ENCODE measurements around the gene NGEF. TPM values are rescaled to one million over a fixed set of nuclear protein-coding genes. Genes with fewer than 3 reads are reported as not detected.

Gene NGEF
- total RNA-seq, 1 donor from 2014 or later, result 0.16 TPM

DNA sequence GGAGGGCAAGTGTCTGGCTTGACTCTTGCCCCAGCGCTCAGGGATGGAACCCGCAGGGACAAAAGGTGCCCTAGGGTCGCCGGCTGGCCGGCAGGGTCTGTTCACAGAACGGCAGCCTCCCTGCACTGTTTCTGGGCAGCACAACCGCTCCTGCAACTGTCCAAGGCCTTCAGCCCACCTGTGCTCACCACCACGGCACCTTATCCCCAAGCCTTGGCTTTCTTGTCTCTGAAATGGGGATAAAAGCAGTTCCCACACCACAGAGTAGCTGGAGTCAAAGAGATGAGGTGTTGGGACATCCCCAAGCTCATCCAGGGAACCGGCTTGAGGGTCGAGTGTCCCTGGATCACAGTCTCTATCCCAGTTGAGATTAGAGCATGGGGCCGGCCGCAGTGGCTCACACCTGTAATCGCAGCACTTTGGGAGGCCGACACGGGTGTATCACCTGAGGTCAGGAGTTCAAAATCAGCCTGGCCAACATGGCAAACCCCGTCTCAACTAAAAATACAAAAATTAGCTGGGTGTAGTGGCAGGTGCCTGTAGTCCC lies 138.3 kb downstream of the NGEF start:
- H3K9ac ChIP-seq (ENCODE audit: low read length), result no peak overlapping the region
- no peak overlapping the region for H3K4me2 ChIP-seq (ENCODE audit: low read length)
- peaks cover 1% of the 10 kb centered on the region for H3K4me1 Mint-ChIP-seq (ENCODE audit: low read depth, unreplicated experiment)
- H4K20me1 ChIP-seq (ENCODE audit: insufficient read depth, low read length), result no peaks in the 10 kb centered on the region
- no peak overlapping the region for H3K4me3 Mint-ChIP-seq (ENCODE audit: unreplicated experiment)
- TF ChIP-seq EZH2 (IDR thresholded peaks at IDR 0.05; ENCODE audit: insufficient read depth, low read length), result no peak
- no peak for TF ChIP-seq CTCF (IDR thresholded peaks at IDR 0.05; ENCODE audit: insufficient read depth, low read depth, low read length)
- DNase-seq (ENCODE audit: low read depth), result no peak
- FAIRE-seq, result no peak
- peaks cover 9% of the 10 kb centered on the region for H3K36me3 Mint-ChIP-seq (ENCODE audit: low read depth, unreplicated experiment)
- H3K9me3 ChIP-seq (ENCODE audit: insufficient read depth, low read depth, low read length), result no peaks in the 10 kb centered on the region
- H3K27ac Mint-ChIP-seq (ENCODE audit: unreplicated experiment), result no peak overlapping the region
- no peaks in the 10 kb centered on the region for H3K27me3 ChIP-seq (ENCODE audit: insufficient read depth, low read length)
- H3K9me3 Mint-ChIP-seq (ENCODE audit: unreplicated experiment), result no peaks in the 10 kb centered on the region
- no peak overlapping the region for H3K4me3 ChIP-seq (ENCODE audit: insufficient read depth, low read depth, low read length)
- H3K27ac ChIP-seq (ENCODE audit: low read depth, low read length), result no peak overlapping the region
- H3K36me3 ChIP-seq (ENCODE audit: insufficient read depth, low read length), result no peaks in the 10 kb centered on the region
- no peaks in the 10 kb centered on the region for H3K79me2 ChIP-seq (ENCODE audit: insufficient read depth, low read length)
- H2AFZ ChIP-seq (ENCODE audit: low read depth, low read length), result no peak overlapping the region
- H3K27me3 Mint-ChIP-seq (ENCODE audit: low read depth, unreplicated experiment), result peaks cover 15% of the 10 kb centered on the region
- no peaks in the 10 kb centered on the region for H3K4me1 ChIP-seq (ENCODE audit: insufficient read depth, low read length)

- H3K9me3 ChIP-seq (ENCODE audit: insufficient read depth, low read depth, low read length), result no peaks in the 10 kb centered on the region
- H3K4me2 ChIP-seq (ENCODE audit: low read length), result no peak overlapping the region
- H3K9ac ChIP-seq (ENCODE audit: low read length), result no peak overlapping the region
- DNase-seq (ENCODE audit: low read depth), result no peak
- Mint-ChIP-seq H3K36me3 (ENCODE audit: low read depth, unreplicated experiment) (peaks cover 11% of the 10 kb centered on the region), H3K9me3 (ENCODE audit: unreplicated experiment) (no peaks in the 10 kb centered on the region), H3K27ac (ENCODE audit: unreplicated experiment) (no peak overlapping the region), H3K4me1 (ENCODE audit: low read depth, unreplicated experiment) (peaks cover 7% of the 10 kb centered on the region), H3K4me3 (ENCODE audit: unreplicated experiment) (no peak overlapping the region), H3K27me3 (ENCODE audit: low read depth, unreplicated experiment) (peaks cover 15% of the 10 kb centered on the region)
- H3K27ac ChIP-seq (ENCODE audit: low read depth, low read length), result no peak overlapping the region
- no peaks in the 10 kb centered on the region for H3K4me1 ChIP-seq (ENCODE audit: insufficient read depth, low read length)
- H3K4me3 ChIP-seq (ENCODE audit: insufficient read depth, low read depth, low read length), result no peak overlapping the region
- no peak for TF ChIP-seq EZH2 (IDR thresholded peaks at IDR 0.05; ENCODE audit: insufficient read depth, low read length)
- TF ChIP-seq CTCF (IDR thresholded peaks at IDR 0.05; ENCODE audit: insufficient read depth, low read depth, low read length), result no peak
- H4K20me1 ChIP-seq (ENCODE audit: insufficient read depth, low read length), result no peaks in the 10 kb centered on the region
- no peaks in the 10 kb centered on the region for H3K36me3 ChIP-seq (ENCODE audit: insufficient read depth, low read length)
- H3K79me2 ChIP-seq (ENCODE audit: insufficient read depth, low read length), result no peaks in the 10 kb centered on the region
- H3K27me3 ChIP-seq (ENCODE audit: insufficient read depth, low read length), result no peaks in the 10 kb centered on the region
- H2AFZ ChIP-seq (ENCODE audit: low read depth, low read length), result no peak overlapping the region
- no peak for FAIRE-seq
Observed at GRCh38 chr2:232873909-232874641, 139.0 kb downstream of the NGEF start.
